Colonic mucosa (tissue), 4 donors: ENCODE results near the gene PLEKHH2. TPM values are rescaled to one million over a fixed set of nuclear protein-coding genes. Genes with fewer than 3 reads are reported as not detected.

ENCODE experiments used
- DNase-seq: peaks from one replicate; pipeline ENCODE4 v3.0.0-alpha.2; 2020
- H3K27ac ChIP-seq: fragments of 200-600 bp; one replicate; pipeline ENCODE4 v1.8.0; 2021
- H3K27me3 ChIP-seq: fragments of 200-600 bp; one replicate; pipeline ENCODE4 v1.8.0; 2021
- H3K36me3 ChIP-seq: fragments of 200-600 bp; one replicate; pipeline ENCODE4 v1.8.0; 2021
- H3K4me1 ChIP-seq: fragments of 200-600 bp; one replicate; pipeline ENCODE4 v1.8.0; 2021; ENCODE audit warnings: mild to moderate bottlenecking
- H3K4me3 ChIP-seq: fragments of 200-600 bp; one replicate; pipeline ENCODE4 v1.8.0; 2021
- H3K9ac ChIP-seq, 2 donors: one replicate each; pipeline ENCODE4 v1.7.0; 2013; ENCODE audit warnings: control low read depth in 2 of 2, low read depth in 2 of 2, low read length in 2 of 2
- H3K9me3 ChIP-seq: fragments of 200-600 bp; one replicate; pipeline ENCODE4 v1.8.0; 2021
- CTCF ChIP-seq: fragments of 200-600 bp; IDR thresholded peaks from one replicate; pipeline ENCODE4 v1.8.0; 2022; ENCODE audit warnings: antibody characterized with exemption, mild to moderate bottlenecking
- intact Hi-C: fragments of 100-400 bp; cut with DNase I; formaldehyde crosslinking; loops from one replicate; pipeline ENCODE4 v1.14.1; 2022
- total RNA-seq, 2 donors: library from RNA; stranded (reverse); fragmentation: NEBNext Ultra II Directional in 1 of 2; extraction: Animal tissue kit (Norgen Biotek cat#: 25700) in 1 of 2; gene quantifications; one replicate each; pipeline ENCODE4 v1.2.1, GENCODE V29; 2021
- donor health status: healthy.
- donor health status: DM: no; HTN: no; CAD: no.
- donor health status: DM: no; HTN: no; CAD: no.

Gene PLEKHH2
- total RNA-seq, 2 donors from 2014 or later = 1.6 to 5.5 TPM

GRCh38 chr2:43727634-43728014 is 90.6 kb downstream of the PLEKHH2 start:
- no peak for DNase-seq
- H3K27ac ChIP-seq = no peak overlapping the region
- no peaks in the 10 kb centered on the region for H3K4me1 ChIP-seq
- no peak overlapping the region for H3K9ac ChIP-seq
- H3K36me3 ChIP-seq = no peaks in the 10 kb centered on the region
- no peak overlapping the region for H3K4me3 ChIP-seq
- H3K9me3 ChIP-seq = no peaks in the 10 kb centered on the region
- no peak for TF ChIP-seq CTCF
- intact Hi-C loops = no loop called here
- no peaks in the 10 kb centered on the region for H3K27me3 ChIP-seq

- DNase-seq = no peak
Measured at GRCh38 chr2:43729491-43730174, 92.6 kb downstream of the PLEKHH2 start.

GRCh38 chr2:43731211-43731610 is 94.2 kb downstream of the PLEKHH2 start:
- no peak for TF ChIP-seq CTCF
- intact Hi-C loops = no loop called here
- no peak for DNase-seq
- Histone ChIP-seq H3K36me3 (no peaks in the 10 kb centered on the region), H3K9ac (no peak overlapping the region), H3K27me3 (no peaks in the 10 kb centered on the region), H3K4me1 (no peaks in the 10 kb centered on the region), H3K9me3 (no peaks in the 10 kb centered on the region), H3K4me3 (no peak overlapping the region), H3K27ac (no peak overlapping the region)

More at GRCh38 chr2:43729491-43730174, 92.6 kb downstream of the PLEKHH2 start:
- Histone ChIP-seq H3K27ac (no peak overlapping the region), H3K4me1 (no peaks in the 10 kb centered on the region), H3K27me3 (no peaks in the 10 kb centered on the region), H3K4me3 (no peak overlapping the region), H3K9me3 (no peaks in the 10 kb centered on the region), H3K9ac (no peak overlapping the region), H3K36me3 (no peaks in the 10 kb centered on the region)
- no peak for TF ChIP-seq CTCF
- intact Hi-C loops = no loop called here

GRCh38 chr2:43736637-43737036 is 99.6 kb downstream of the PLEKHH2 start:
- no peak overlapping the region for H3K9ac ChIP-seq
- no peaks in the 10 kb centered on the region for H3K27me3 ChIP-seq
- DNase-seq = no peak
- no peak for TF ChIP-seq CTCF
- H3K4me1 ChIP-seq = no peaks in the 10 kb centered on the region
- H3K9me3 ChIP-seq = no peaks in the 10 kb centered on the region
- H3K4me3 ChIP-seq = no peak overlapping the region
- H3K27ac ChIP-seq = no peak overlapping the region
- intact Hi-C loops = no loop called here
- no peaks in the 10 kb centered on the region for H3K36me3 ChIP-seq

- Histone ChIP-seq H3K27me3 (no peaks in the 10 kb centered on the region), H3K9me3 (no peaks in the 10 kb centered on the region), H3K27ac (no peak overlapping the region), H3K4me3 (no peak overlapping the region), H3K4me1 (no peaks in the 10 kb centered on the region), H3K36me3 (no peaks in the 10 kb centered on the region), H3K9ac (no peak overlapping the region)
- no peak for TF ChIP-seq CTCF
- DNase-seq = no peak
- intact Hi-C loops = no loop called here
Measured at GRCh38 chr2:43737097-43737854, 100.2 kb downstream of the PLEKHH2 start.
